PC-9 (cell line): ENCODE results near the gene NKAPL. TPM values are rescaled to one million over a fixed set of nuclear protein-coding genes. Genes with fewer than 3 reads are reported as not detected.

Experiments
- BruUV-seq: library from RNA; stranded (reverse); fragments of 400-500 nt; replicated peaks from 2 replicates; lab custom pipeline; 2021; lab: Mats Ljungman, UMichigan
- CTCF ChIA-PET: fragments of 300-600 bp; sonication (Branson Sonifier 250); formaldehyde crosslinking; loops from one replicate; lab custom pipeline; 2022; ENCODE audit warnings: antibody characterized with exemption; lab: Charles Lee
- POLR2A ChIA-PET: fragments of 300-600 bp; sonication (Branson Sonifier 250); formaldehyde crosslinking; loops from one replicate; lab custom pipeline; 2022; ENCODE audit warnings: antibody characterized with exemption; ENCODE audit not compliant: unreplicated experiment; lab: Charles Lee
- DNase-seq, 2 experiments: peaks; one replicate each; pipeline versions ENCODE4 v3.0.0 to v3.0.0-alpha.2; 2015 to 2022; ENCODE audit warnings: mixed read lengths in 1 of 2
- H2AFZ ChIP-seq: fragments of 200-600 bp; sonication (generic); 2 replicates; pipeline ENCODE4 v1.8.1; 2017; ENCODE audit warnings: antibody characterized with exemption
- H3F3A ChIP-seq: fragments of 200-600 bp; sonication (generic); 2 replicates; pipeline ENCODE4 v1.8.1; 2017; ENCODE audit warnings: antibody characterized with exemption, mild to moderate bottlenecking, low read depth; ENCODE audit not compliant: insufficient read depth
- H3K27ac ChIP-seq: fragments of 200-600 bp; sonication (generic); 2 replicates; pipeline ENCODE4 v1.6.1; 2016; ENCODE audit warnings: mixed run types
- H3K27me3 ChIP-seq: fragments of 200-600 bp; sonication (generic); 2 replicates; pipeline ENCODE4 v1.6.1; 2016; ENCODE audit warnings: low read depth, mixed run types; ENCODE audit not compliant: insufficient read depth
- H3K36me3 ChIP-seq: fragments of 200-600 bp; sonication (generic); 2 replicates; pipeline ENCODE4 v1.6.1; 2016; ENCODE audit warnings: low read depth, mixed run types
- H3K4me1 ChIP-seq: fragments of 200-600 bp; sonication (generic); replicated peaks from 2 replicates; pipeline ENCODE4 v1.6.1; 2016; ENCODE audit warnings: mixed run types; ENCODE audit not compliant: insufficient read depth
- H3K4me2 ChIP-seq: fragments of 200-600 bp; sonication (generic); 2 replicates; pipeline ENCODE4 v1.6.1; 2017; ENCODE audit warnings: mixed run types
- H3K4me3 ChIP-seq: fragments of 200-600 bp; sonication (generic); 2 replicates; pipeline ENCODE4 v1.6.1; 2016; ENCODE audit warnings: mixed run types
- H3K79me2 ChIP-seq: fragments of 200-600 bp; sonication (generic); 2 replicates; pipeline ENCODE4 v1.6.1; 2017; ENCODE audit warnings: low read depth, mixed run types
- H3K9me2 ChIP-seq: fragments of 200-600 bp; sonication (generic); 2 replicates; pipeline ENCODE4 v1.8.1; 2017; ENCODE audit warnings: mild to moderate bottlenecking; ENCODE audit not compliant: insufficient read depth
- H3K9me3 ChIP-seq: fragments of 200-600 bp; sonication (generic); 2 replicates; pipeline ENCODE4 v1.8.1; 2016; ENCODE audit warnings: low read depth; ENCODE audit not compliant: insufficient read depth
- H4K20me1 ChIP-seq: fragments of 200-600 bp; sonication (generic); 2 replicates; pipeline ENCODE4 v1.8.1; 2017; ENCODE audit not compliant: insufficient read depth
- CTCF ChIP-seq: fragments of 200-600 bp; sonication (generic); conservative IDR thresholded peaks from 2 replicates; pipeline ENCODE4 v1.6.1; 2017; ENCODE audit warnings: mixed run types, antibody characterized with exemption, mild to moderate bottlenecking, moderate library complexity
- EZH2 ChIP-seq: fragments of 200-600 bp; sonication (generic); IDR thresholded peaks from 2 replicates; pipeline ENCODE4 v1.8.0; 2017; ENCODE audit warnings: antibody characterized with exemption, low read depth
- intact Hi-C: fragments of 100-400 bp; cut with micrococcal nuclease; formaldehyde crosslinking; loops from one replicate; pipeline ENCODE4 v1.10.0; 2022; ENCODE audit not compliant: unreplicated experiment
- total RNA-seq: library from RNA; stranded (reverse); gene quantifications from 2 replicates; pipeline ENCODE4 v1.2.3, GENCODE V29; 2021

The NKAPL gene
- total RNA-seq, 1 experiment from 2014 or later: not detected

DNA sequence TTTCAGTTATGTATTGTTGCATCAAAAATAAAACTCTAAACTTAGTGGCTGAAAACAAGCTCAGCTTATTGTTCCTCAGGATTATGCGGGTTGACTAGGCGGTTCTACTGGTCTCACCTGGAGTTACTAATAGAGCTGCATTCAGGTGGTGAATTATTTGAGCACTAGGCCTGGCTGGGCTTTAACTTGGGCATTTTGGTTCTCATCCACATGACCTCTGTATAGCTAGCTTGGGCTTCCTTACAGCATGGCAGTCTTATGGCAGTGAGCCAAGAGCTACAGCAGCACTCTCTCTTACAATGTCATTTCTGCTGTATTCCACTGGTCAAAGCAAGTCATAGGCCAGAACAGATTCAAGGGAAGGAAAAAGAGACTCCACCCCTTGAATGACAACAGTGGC lies 23.8 kb downstream of the NKAPL start:
- POLR2A ChIA-PET: interaction anchor here (0.5 to 0.6 kb wide), 3 partner anchors 22 to 160 kb away, joined by 5 to 6 read pairs (median 6); partner anchors contain the start of gene ZSCAN23
- no peak overlapping the region for H3K4me2 ChIP-seq

DNA sequence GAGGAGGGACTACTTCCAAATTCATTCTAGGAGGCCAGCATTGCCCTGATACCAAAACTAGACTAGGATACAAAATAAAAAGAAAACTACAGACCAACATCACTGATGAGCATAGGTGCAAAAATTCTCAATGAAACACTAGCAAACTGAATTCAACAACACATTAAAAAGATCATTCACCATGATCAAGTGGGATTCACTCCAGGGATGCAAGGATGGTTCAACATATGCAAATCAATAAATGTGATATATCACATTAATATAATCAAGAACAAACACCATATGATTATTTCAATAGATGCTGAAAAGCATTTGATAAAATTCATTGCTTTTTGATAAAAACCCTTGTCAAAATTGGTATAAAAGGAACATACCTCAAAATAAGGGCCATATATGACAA lies 32.5 kb downstream of the NKAPL start:
- H3K9me3 ChIP-seq: 0 out of 2 replicates have a peak, but pooled peaks cover 7% of the 10 kb centered on the region
- TF ChIP-seq EZH2 (no peak), CTCF (no peak)
- no peaks in the 10 kb centered on the region for H3K9me2 ChIP-seq
- H3K4me2 ChIP-seq: no peak overlapping the region
- no peaks in the 10 kb centered on the region for H3K36me3 ChIP-seq
- no peaks in the 10 kb centered on the region for H3F3A ChIP-seq
- H3K4me3 ChIP-seq: no peak overlapping the region
- H3K27ac ChIP-seq: no peak overlapping the region
- intact Hi-C loops: no loop called here
- H2AFZ ChIP-seq: no peak overlapping the region
- POLR2A ChIA-PET: no interaction called here
- no peaks in the 10 kb centered on the region for H3K4me1 ChIP-seq
- no peaks in the 10 kb centered on the region for H4K20me1 ChIP-seq
- CTCF ChIA-PET: interaction anchor here (0.7 kb wide), 1 partner anchor 860 kb away, joined by 5 read pairs; no protein-coding TSS in a partner anchor
- H3K79me2 ChIP-seq: no peaks in the 10 kb centered on the region
- no peaks in the 10 kb centered on the region for H3K27me3 ChIP-seq
- no peak for DNase-seq
- BruUV-seq: no TSS peak

More for the DNA sequence above, 23.8 kb downstream of the NKAPL start:
- intact Hi-C loops: no loop called here
- Histone ChIP-seq H2AFZ (no peak overlapping the region), H3K27me3 (no peaks in the 10 kb centered on the region), H3F3A (no peaks in the 10 kb centered on the region), H3K27ac (no peak overlapping the region), H3K36me3 (no peaks in the 10 kb centered on the region; the same call in 1 of the 2 replicates), H4K20me1 (no peaks in the 10 kb centered on the region), H3K9me2 (no peaks in the 10 kb centered on the region), H3K4me3 (no peak overlapping the region), H3K79me2 (no peaks in the 10 kb centered on the region), H3K4me1 (peaks cover 11% of the 10 kb centered on the region; the same call in 1 of the 2 replicates), H3K9me3 (no peaks in the 10 kb centered on the region)
- BruUV-seq: no TSS peak
- CTCF ChIA-PET: no interaction called here
- TF ChIP-seq EZH2 (no peak), CTCF (no peak)
- DNase-seq: no peak

DNA sequence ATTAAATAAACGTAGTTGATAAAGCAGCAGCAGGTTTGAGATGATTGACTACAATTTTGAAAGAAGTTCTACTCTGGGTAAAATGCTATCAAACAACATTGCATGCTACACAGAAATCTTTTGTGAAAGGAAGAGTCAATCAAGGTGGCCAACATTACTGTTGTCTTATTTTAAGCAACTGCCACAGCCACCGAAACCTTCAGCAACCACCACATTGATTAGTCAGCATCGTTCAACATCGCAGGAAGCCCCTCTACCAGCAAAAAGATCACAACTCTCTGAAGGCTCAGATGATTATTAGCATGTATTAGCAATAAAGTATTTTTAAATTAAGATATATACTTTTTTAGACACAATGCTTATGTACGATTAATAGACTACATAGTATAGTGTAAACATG lies 36.2 kb downstream of the NKAPL start:
- H3K4me2 ChIP-seq: no peak overlapping the region
- no peaks in the 10 kb centered on the region for H4K20me1 ChIP-seq
- TF ChIP-seq EZH2: no peak
- no peak for TF ChIP-seq CTCF
- intact Hi-C loops: no loop called here
- H3K4me1 ChIP-seq: no peaks in the 10 kb centered on the region
- POLR2A ChIA-PET: no interaction called here
- DNase-seq: no peak
- CTCF ChIA-PET: no interaction called here
- no peaks in the 10 kb centered on the region for H3K79me2 ChIP-seq
- H3K9me2 ChIP-seq: no peaks in the 10 kb centered on the region
- no peaks in the 10 kb centered on the region for H3F3A ChIP-seq
- H3K4me3 ChIP-seq: no peak overlapping the region
- H3K27ac ChIP-seq: no peak overlapping the region
- no peaks in the 10 kb centered on the region for H3K36me3 ChIP-seq
- 0 out of 2 replicates have a peak, but pooled peaks cover 7% of the 10 kb centered on the region for H3K9me3 ChIP-seq
- H3K27me3 ChIP-seq: no peaks in the 10 kb centered on the region
- no peak overlapping the region for H2AFZ ChIP-seq
- no TSS peak for BruUV-seq
